Stomach (tissue), 19 donors: ENCODE measurements around the gene ARMC6. TPM values are rescaled to one million over a fixed set of nuclear protein-coding genes. Genes with fewer than 3 reads are reported as not detected.
A peak's percentile ranks its signal among the peaks of the same experiment; 100 is the strongest.

Experiments used
- DNase-seq, 2 donors: peaks; one replicate each; pipeline versions ENCODE4 v3.0.0 to v3.0.0-alpha.2; 2013 to 2019
- H3K27ac ChIP-seq, 5 donors: fragments of 200-600 bp in 4 of 5; sonication (generic) in 4 of 5; one replicate each; pipeline ENCODE4 v1.5.1; 2013 to 2019; ENCODE audit warnings: mild to moderate bottlenecking in 1 of 5, moderate library complexity in 1 of 5
- H3K27me3 ChIP-seq, 3 donors: fragments of 200-600 bp; sonication (generic); one replicate each; pipeline ENCODE4 v1.5.1; 2017 to 2019; ENCODE audit warnings: mixed run types in 1 of 3
- H3K36me3 ChIP-seq, 4 donors: fragments of 200-600 bp; sonication (generic); 1 replicate in 3 of 4; 2 replicates in 1 of 4; pipeline ENCODE4 v1.5.1; 2016 to 2019
- H3K4me1 ChIP-seq, 4 donors: fragments of 200-600 bp; sonication (generic); one replicate each; pipeline ENCODE4 v1.5.1; 2016 to 2019
- H3K4me3 ChIP-seq, 4 donors: fragments of 200-600 bp; sonication (generic) in 3 of 4; one replicate each; pipeline ENCODE4 v1.5.1; 2016 to 2019; ENCODE audit warnings: mild to moderate bottlenecking in 1 of 4
- H3K9me3 ChIP-seq, 4 donors: fragments of 200-600 bp; sonication (generic); one replicate each; pipeline ENCODE4 v1.5.1; 2016 to 2019
- CTCF ChIP-seq, 7 experiments: fragments of 450-650 bp in 4 of 7; fragments of 200-600 bp in 3 of 7; sonication (generic) in 3 of 7; IDR thresholded peaks; one replicate each; pipeline ENCODE4 v1.5.1; 2016 to 2019; ENCODE audit warnings: antibody characterized with exemption in 7 of 7, control low read depth in 2 of 7, mild to moderate bottlenecking in 1 of 7
- EP300 ChIP-seq: sonication (generic); formaldehyde crosslinking; IDR thresholded peaks from one replicate; pipeline ENCODE4 v1.6.1; 2017; ENCODE audit warnings: antibody characterized with exemption
- POLR2A ChIP-seq, 4 donors: fragments of 450-650 bp; IDR thresholded peaks; one replicate each; pipeline ENCODE4 v1.6.1; 2016; ENCODE audit warnings: antibody characterized with exemption in 4 of 4, control low read depth in 2 of 4, mild to moderate bottlenecking in 1 of 4, moderate library complexity in 1 of 4
- POLR2AphosphoS5 ChIP-seq, 3 donors: sonication (generic); formaldehyde crosslinking; IDR thresholded peaks; one replicate each; pipeline ENCODE4 v1.6.1; 2016; ENCODE audit warnings: antibody characterized with exemption in 3 of 3
- WGBS, 5 donors: extraction: QIAGEN DNeasy Blood & Tissue Kit in 3 of 5; methylation state at CpG; one replicate each; pipeline versions ENCODE4 v1.1.5 to v1.1.7; 2013 to 2018; 5-methylcytosine and 5-hydroxymethylcytosine counted together
- intact Hi-C: fragments of 100-400 bp; cut with DNase I; formaldehyde crosslinking; loops from one replicate; pipeline ENCODE4 v1.15.1; 2023; ENCODE audit warnings: low total_unique reads
- long read RNA-seq, 10 donors: transcript quantifications; one replicate each; lab custom pipeline, GENCODE V29; 2026
- polyA plus RNA-seq, 3 donors: library from polyadenylated mRNA; stranded (reverse); fragments of 200-250 nt; gene quantifications; one replicate each; pipeline ENCODE4 v1.2.3, GENCODE V29; 2013
- total RNA-seq, 5 donors: library from RNA; depleted of rRNA; stranded (reverse); fragments of >200 nt; gene quantifications; one replicate each; pipeline versions ENCODE4 v1.1.0 to v1.2.3, GENCODE V29; 2014 to 2016
- donor health status: healthy with polysubstance abuse.
- donor health status: Bipolar disorder and iron deficiency.
- donor health status: healthy.

ARMC6 gene
- total RNA-seq (10 to 100 TPM in 4 of 5 donors, 1 to 10 TPM in 1; 7.0 to 63.8 (median 32.2) TPM), polyA plus RNA-seq (10 to 100 TPM; 17.4 to 22.8 (median 19.4) TPM)
- long read RNA-seq, donor 1 = 0 reads
- long read RNA-seq, donor 2, transcript ARMC6-202 (8 exons, 2,383 nt) = major isoform, 6 of 7 reads
- long read RNA-seq, donor 2, partial matches to known transcripts = 0 of 7 reads
- long read RNA-seq, donor 2, other reads (novel, unspliced or antisense) = 0 of 7 reads
- long read RNA-seq, donor 3, partial matches to known transcripts = 0 of 1 reads
- long read RNA-seq, donor 3, other reads (novel, unspliced or antisense) = 0 of 1 reads
- long read RNA-seq, donor 4, partial matches to known transcripts = 0 of 1 reads
- long read RNA-seq, donor 4, other reads (novel, unspliced or antisense) = 0 of 1 reads
- long read RNA-seq, donor 5, partial matches to known transcripts = 0 of 4 reads
- long read RNA-seq, donor 5, other reads (novel, unspliced or antisense) = 0 of 4 reads
- long read RNA-seq, donor 6, transcript ARMC6-202 (8 exons, 2,383 nt) = major isoform, 6 of 14 reads
- long read RNA-seq, donor 6, partial matches to known transcripts = 6 of 14 reads
- long read RNA-seq, donor 6, other reads (novel, unspliced or antisense) = 0 of 14 reads
- long read RNA-seq, donor 7, partial matches to known transcripts = 0 of 5 reads
- long read RNA-seq, donor 7, other reads (novel, unspliced or antisense) = 0 of 5 reads
- long read RNA-seq, donor 8, partial matches to known transcripts = 0 of 3 reads
- long read RNA-seq, donor 8, other reads (novel, unspliced or antisense) = 0 of 3 reads
- long read RNA-seq, donor 9, partial matches to known transcripts = 0 of 2 reads
- long read RNA-seq, donor 9, other reads (novel, unspliced or antisense) = 0 of 2 reads
- long read RNA-seq, donor 10, partial matches to known transcripts = 0 of 2 reads
- long read RNA-seq, donor 10, other reads (novel, unspliced or antisense) = 0 of 2 reads

- H3K9me3 ChIP-seq = no peaks in the 10 kb centered on the region
- intact Hi-C loops = no loop called here
- H3K27ac ChIP-seq = peak within 1 kb of the TSS; percentile 92 to 96 (median 94)
- H3K4me3 ChIP-seq = peak within 1 kb of the TSS; percentile 92 to 97 (median 95)
- no peak for TF ChIP-seq POLR2A (IDR thresholded peaks at IDR 0.05)
- TF ChIP-seq CTCF (IDR thresholded peaks at IDR 0.05) = peak in 2 of 7 experiments; percentile 10 to 11
- TF ChIP-seq POLR2AphosphoS5 (IDR thresholded peaks at IDR 0.05) = peak in 2 of 3 donors; percentile 72 to 75
- 0 to 2% (median 0%) methylated on average over 34 to 94 of the region's 94 CpGs for WGBS, 5 donors
- H3K27me3 ChIP-seq = no peaks in the 10 kb centered on the region
- peaks cover 20 to 50% (median 35%) of the 10 kb centered on the region in 4 donors for H3K4me1 ChIP-seq
- peak; percentile 88 to 96 for DNase-seq
- peaks cover 14 to 38% (median 28%) of the 10 kb centered on the region in 4 donors for H3K36me3 ChIP-seq
These were observed at the start of gene ARMC6, which contains the start of gene SUGP2 for GRCh38 chr19:19033426-19034203. TSS of gene ARMC6 (plus strand) at chr19:19033603. CDS start at chr19:19034210, 607 bp downstream. TSS of gene SUGP2 (minus strand) at chr19:19033517. CDS start at chr19:19031071, 2,446 bp downstream.

- no peak for DNase-seq
- intact Hi-C loops = no loop called here
- peaks cover 0 to 22% (median 5%) of the 10 kb centered on the region in 4 donors for H3K4me1 ChIP-seq
- H3K27me3 ChIP-seq = peaks cover 0 to 35% (median 0%) of the 10 kb centered on the region in 3 donors
- H3K9me3 ChIP-seq = no peaks in the 10 kb centered on the region
- no peak for TF ChIP-seq POLR2A (IDR thresholded peaks at IDR 0.05)
- no peak for TF ChIP-seq EP300
- TF ChIP-seq CTCF (IDR thresholded peaks at IDR 0.05) = no peak
- no peak for TF ChIP-seq POLR2AphosphoS5 (IDR thresholded peaks at IDR 0.05)
- H3K36me3 ChIP-seq = no peaks in the 10 kb centered on the region
- 62 to 85% (median 72%) methylated on average over 3 of the region's 3 CpGs for WGBS, 5 donors
- no peak overlapping the region for H3K4me3 ChIP-seq
- H3K27ac ChIP-seq = no peak overlapping the region
These were observed 49.2 kb upstream of the ARMC6 start for GRCh38 chr19:18984251-18984650.

- no peak for TF ChIP-seq POLR2AphosphoS5 (IDR thresholded peaks at IDR 0.05)
- no peak for TF ChIP-seq CTCF (IDR thresholded peaks at IDR 0.05)
- no peak for TF ChIP-seq EP300
- TF ChIP-seq POLR2A (IDR thresholded peaks at IDR 0.05) = no peak
- peak in 1 of 2 donors; percentile 51 for DNase-seq
- WGBS, 5 donors = 42 to 62% (median 55%) methylated on average over 7 of the region's 7 CpGs
- H3K36me3 ChIP-seq = peaks cover 0 to 3% (median 1%) of the 10 kb centered on the region in 4 donors
- no peaks in the 10 kb centered on the region for H3K9me3 ChIP-seq
- peaks cover 0 to 35% (median 0%) of the 10 kb centered on the region in 3 donors for H3K27me3 ChIP-seq
- intact Hi-C loops = no loop called here
- H3K4me1 ChIP-seq = peaks cover 0 to 22% (median 5%) of the 10 kb centered on the region in 4 donors
- peak overlapping the region in 1 of 5 donors; percentile 41 for H3K27ac ChIP-seq
- H3K4me3 ChIP-seq = no peak overlapping the region
These were observed 48.1 kb upstream of the ARMC6 start for GRCh38 chr19:18985257-18985656.
